Fibroblast of skin of back (primary cell): ENCODE data around the gene ADAMTSL1.

ENCODE experiments used
- DNase-seq: peaks from one replicate; pipeline ENCODE4 v3.0.0-alpha.2; 2013

Gene ADAMTSL1

DNA sequence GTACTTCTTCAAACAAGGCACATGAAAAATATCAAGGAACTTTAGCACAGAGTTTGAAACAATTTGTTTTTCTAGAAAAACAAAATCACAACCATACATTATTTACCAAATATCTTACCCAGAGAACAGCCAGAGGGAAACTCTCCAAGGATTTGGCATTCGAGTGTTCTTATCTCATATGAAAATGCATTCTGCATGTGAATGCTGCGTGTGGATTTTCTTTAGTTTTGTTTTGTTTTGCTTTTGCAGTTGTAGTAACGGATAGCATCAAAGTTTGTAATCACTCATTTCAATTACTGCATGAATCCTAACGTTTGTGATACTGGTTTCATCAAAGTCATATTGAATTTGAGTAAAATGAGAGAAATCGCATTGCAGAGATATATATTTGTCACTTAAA is 28.0 kb downstream of the ADAMTSL1 start:
- DNase-seq: no peak

GRCh38 chr9:18502546-18502945 is 28.6 kb downstream of the ADAMTSL1 start:
- no peak for DNase-seq

DNA sequence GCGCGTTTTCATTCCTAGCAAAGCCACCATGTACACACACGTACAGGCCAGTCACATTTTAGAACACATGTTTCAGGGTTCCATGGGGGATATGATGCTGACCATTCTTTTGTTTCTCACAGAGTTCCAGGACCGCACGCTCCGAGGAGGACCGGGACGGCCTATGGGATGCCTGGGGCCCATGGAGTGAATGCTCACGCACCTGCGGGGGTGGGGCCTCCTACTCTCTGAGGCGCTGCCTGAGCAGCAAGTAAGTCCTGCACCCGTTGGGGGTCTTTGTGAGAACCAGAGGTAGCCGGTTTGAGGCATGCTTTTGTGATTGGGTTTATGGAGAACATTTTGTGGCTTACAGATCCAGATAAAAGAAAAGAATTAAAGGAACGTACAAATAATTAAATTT is 30.8 kb downstream of the ADAMTSL1 start:
- DNase-seq: no peak

DNA sequence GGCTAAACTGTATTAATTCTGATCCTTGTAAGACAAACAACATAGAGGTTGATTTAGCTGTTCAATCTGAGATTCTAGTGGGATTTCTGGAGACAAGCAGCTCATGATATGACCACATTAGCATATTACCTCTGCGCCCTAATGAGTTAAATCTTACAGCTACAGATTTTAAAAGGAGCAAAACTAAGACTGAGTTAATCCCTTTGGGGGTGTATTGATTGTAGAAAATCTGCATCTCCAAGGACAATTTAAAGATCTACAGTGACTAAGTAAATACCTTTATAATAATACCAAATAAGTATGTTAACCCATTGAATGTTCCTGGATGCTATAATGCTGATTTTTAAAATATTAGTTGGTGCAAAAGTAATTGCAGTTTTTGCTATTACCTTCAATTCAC is 33.2 kb downstream of the ADAMTSL1 start:
- DNase-seq: no peak

DNA sequence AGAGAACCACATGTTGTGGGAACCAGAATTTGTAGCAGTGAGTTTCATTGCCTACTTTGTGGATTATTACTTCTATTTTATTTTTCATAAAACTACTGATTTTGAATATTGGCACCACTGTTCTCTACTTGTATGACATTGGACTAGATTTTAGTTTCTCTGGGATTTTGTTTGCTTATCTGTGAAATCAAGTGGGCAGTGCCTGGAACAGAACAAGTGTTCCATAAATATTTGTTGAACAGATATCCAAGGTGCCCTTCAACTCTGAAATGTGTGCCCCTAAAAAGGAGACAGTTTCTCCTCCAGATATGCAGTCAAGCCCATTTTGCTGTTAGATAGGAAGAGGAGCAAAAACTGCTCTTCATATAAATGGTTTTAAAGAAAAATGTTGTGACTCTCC is 42.6 kb downstream of the ADAMTSL1 start:
- DNase-seq: no peak

DNA sequence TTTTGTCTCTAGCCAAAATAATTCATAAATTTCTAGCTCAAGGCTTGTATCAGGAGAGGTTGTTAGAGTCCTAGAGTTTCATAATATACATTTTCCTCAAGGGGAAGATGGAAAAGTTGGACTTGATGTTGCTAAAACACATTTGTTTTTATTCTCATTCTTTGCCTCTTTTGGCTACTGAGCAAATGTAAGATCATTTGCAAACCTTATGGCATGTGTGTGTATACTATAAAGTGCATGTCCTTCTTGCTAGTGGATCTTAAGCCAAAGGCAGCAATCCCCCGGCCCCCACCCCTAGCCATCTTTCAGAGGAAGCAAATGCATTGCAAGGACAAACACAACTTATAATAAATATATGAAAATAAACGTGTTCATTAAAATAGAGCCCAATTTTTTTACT is 43.0 kb downstream of the ADAMTSL1 start:
- DNase-seq: no peak

GRCh38 chr9:18520416-18521047 is 46.6 kb downstream of the ADAMTSL1 start:
- DNase-seq: peak; percentile 21

DNA sequence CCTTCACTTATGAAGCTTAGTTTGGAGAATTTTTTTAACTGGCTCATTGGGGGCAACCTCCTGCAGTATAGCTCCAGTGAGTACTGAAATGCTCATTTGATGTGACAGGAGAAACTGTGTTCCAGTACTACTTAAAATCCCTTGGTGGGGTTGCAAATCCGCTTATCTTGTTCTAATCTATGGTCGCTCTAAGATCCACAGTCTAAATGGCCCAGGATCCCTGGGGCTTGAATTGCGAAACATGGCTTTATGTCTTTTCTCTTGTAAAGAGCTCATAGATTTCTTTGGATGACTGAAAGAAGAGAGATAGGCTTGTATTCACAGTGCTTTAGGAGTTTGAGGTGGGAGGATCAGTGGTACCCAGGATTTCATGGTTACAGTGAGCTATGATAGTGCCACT is 52.7 kb downstream of the ADAMTSL1 start:
- no peak for DNase-seq

DNA sequence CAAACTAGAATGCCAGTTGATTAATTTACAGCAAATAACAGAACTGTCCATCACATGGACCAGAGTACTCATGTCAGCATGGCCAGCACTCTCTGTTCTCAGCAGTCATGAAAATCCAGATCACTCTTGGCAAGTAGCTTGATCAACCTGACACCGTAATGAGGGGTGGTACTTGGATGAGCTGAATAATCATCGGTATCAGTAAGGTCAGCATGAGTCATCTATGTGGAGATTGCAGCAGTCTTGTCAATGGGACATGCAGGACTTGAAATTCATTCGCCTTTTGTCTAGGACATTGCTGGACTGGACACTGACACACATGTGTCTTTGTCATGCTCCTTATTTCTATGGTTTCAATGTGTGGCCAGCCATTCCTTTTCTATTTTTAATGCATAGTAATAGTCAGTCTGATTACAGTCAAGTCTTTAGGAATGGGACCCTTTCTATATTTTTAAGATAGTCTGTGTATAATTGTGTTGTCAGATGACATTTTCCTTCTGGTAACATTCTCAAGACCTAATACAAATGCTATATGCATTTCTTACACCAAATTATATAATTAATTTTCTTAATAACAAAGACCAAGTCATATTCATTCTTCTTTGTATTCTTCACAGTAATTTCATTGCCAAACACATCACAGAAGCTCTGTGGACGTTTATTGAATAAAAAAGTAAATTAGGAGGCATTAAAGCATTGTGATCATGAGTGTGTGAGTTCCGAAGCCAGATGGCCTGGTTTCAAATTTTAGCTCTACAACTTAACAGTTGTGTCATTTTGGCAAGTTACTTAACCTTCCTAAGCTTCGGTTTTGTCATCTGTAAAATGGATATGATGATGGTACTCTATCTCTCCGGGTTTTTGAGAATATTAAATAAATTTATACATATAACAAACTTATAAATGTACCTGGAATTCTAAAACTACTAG is 57.4 kb downstream of the ADAMTSL1 start:
- DNase-seq: peak; percentile 11

DNA sequence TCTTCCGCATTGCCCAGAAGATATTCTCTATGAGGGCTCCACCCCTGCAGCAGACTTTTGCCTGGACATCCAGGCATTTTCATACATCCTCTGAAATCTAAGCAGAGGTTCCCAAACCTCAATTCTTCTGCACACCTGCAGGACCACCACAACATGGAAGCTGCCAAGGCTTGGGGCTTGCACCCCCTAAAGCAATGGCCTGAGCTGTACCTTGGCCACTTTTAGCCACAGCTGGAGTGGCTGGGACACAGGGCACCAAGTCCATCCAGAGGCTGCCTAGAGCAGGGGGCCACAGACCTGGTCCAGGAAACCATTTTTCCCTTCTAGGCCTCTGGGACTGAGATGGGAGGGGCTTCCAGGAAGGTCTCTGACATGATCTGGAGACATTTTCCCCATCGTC is 60.7 kb downstream of the ADAMTSL1 start:
- no peak for DNase-seq

- no peak for DNase-seq
These were observed 62.6 kb downstream of the ADAMTSL1 start for GRCh38 chr9:18536554-18536953.

GRCh38 chr9:18539203-18539693 is 65.3 kb downstream of the ADAMTSL1 start:
- no peak for DNase-seq

- DNase-seq: peak; percentile 82
These were observed 69.0 kb downstream of the ADAMTSL1 start for GRCh38 chr9:18542837-18543405.

DNA sequence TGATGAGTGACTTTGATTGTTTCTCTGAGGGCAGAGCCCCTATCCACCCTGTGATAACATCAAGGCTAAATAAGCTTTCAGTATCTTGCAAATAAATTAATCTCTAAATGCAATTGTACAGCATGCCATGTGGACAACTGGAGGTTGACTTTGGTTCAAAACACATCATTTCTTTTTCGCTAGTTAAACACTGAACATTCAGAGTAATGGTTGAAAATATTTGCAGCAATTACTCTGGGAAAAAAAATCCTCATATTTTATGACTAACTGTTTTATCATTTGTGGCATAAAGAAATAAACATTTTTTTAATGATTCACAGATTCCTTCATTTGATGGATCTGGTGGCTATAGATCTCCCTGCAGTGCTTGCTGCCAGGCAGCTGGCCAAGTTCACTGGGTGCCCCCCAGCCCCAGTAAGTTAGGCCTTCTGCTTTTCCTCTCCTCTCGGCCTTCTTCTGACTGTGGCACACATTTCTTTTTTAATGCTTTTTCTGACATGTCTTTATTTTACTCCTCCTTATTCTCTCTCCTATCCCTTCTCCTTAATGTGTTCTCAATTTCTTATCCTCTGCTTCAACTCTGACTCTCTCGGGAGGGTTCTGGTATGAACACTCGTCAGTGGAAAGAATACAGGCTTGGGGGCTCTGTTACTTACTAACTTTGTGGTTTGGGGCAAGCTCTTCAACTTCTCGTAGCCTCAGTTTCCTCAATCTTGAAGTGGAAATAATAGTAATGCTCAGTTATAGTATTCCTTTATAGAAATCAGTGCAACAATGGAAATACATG is 69.6 kb downstream of the ADAMTSL1 start:
- DNase-seq: peak; percentile 96

DNA sequence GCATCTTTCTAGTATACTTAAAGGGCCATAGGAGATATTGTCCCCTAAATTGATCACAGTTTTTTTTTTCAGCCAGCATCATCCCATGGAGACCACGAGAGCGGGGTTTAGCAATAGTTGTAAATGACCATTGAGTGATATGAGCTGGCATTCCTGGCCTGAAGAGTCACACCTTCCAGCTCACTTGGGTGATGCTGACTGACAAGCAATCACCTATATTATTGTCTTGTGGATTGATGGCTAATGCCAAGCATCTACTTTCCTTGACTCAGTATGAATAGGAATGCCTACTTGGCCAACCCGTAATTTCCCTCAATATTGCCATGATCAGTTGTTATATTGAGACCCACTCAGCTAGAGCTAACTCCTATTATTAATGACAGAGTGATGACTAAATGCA is 70.5 kb downstream of the ADAMTSL1 start:
- DNase-seq: peak; percentile 39

DNA sequence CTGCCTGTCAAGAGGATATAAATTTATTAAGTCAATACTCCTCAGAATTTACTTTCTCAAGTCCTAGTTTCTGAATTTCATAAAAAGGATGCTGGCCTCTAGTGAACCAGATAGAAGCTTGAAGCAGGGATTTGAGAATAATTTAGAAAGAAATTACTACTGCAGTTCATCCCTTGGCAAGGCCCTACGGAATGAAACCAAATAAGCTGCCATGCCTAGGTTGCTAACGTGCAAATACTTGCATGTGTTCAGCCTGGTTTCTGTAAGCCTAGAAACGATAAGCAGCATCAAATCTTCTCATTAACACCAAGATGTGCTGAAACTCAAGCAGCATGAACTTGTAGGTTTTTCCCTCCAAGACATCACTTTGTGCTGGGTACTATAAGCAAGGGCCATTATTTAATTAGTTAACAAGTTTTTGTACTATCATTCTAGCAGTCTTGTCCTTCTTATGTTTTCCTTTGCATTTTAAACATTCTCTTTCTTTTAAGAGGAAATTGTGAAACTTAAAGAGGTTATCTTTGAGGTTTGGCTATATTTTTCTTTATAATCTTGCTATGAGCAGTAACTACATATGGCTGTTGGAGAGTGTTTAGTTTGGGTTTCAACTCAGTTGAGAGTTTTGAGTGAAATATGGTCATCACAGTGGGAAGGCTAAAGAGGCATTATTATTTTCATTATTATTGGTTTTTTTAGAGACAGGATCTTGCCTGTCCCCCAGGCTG is 71.8 kb downstream of the ADAMTSL1 start:
- peak; percentile 60 for DNase-seq

DNA sequence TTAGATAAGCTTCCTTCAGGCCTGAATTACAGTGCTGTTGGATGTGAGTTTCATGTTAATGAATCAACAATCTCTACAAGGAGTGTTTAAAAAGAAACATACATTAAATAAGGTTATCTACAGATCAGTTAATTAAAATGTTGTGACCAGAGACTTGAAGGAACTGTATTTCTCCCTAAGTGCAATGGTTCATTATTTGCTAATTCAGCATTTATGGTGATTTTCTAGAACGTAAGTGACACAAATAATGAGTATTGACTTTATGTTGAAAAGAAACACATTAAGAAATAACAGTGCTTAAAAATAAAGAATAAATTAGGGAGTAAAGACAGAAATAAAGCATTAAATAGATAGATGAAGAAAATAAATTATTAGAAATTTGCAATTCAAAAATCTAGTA is 74.5 kb downstream of the ADAMTSL1 start:
- DNase-seq: no peak

DNA sequence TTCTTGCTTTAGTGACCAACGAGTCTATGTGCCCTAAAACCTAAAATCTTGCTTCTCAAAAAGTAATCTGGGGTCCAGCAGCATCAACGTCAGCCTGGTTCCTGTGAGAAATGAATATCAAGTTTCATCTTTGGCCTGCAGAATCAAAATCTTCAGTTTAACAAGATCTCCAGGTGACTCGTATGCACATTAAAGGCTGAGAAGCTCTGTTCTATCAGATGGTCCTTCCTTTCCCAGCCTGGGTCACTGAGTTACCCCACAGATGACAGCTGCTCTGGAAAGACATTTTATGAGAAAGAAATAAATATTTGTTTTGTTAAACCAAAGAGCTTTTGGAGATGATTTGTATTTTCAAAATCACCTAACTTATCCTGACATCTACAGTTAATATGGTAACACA is 75.8 kb downstream of the ADAMTSL1 start:
- DNase-seq: no peak

DNA sequence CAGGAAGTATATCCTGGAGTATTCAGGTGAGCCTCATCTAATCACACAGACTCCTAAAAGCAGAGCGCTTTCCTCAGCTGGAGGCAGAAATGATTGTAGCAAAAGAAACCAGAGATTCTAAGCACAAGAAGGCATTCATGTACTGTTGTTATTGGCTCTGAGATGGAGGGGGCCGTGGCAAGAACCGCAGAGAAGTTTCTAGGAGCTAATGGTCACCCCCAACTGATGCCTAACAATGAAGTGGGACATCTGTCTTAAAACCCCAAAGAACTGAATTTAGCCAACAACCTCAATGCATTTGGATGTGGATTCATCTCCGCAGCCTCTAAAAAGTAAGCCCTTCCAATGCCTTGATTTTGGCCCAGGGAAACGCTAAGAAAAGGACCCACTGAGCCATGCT is 76.3 kb downstream of the ADAMTSL1 start:
- no peak for DNase-seq

DNA sequence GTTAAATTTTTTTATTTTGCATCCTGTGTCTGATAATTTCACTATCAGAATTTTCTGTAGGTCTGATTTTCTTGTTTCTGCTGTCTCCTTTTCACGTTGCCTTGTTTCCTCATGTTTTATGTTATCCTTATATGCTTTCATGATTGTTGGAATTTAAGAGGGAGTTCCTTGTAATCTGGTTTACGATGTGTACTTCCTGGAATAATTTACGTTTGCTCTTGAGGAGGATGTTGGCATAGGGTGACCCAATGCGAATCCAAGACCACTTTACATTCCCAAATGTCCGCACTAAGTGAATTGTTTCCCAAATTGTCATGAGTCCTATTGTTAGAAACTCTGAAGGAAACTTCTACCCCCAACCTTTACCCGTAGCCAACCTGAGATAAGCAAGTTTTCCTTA is 80.3 kb downstream of the ADAMTSL1 start:
- DNase-seq: no peak

DNA sequence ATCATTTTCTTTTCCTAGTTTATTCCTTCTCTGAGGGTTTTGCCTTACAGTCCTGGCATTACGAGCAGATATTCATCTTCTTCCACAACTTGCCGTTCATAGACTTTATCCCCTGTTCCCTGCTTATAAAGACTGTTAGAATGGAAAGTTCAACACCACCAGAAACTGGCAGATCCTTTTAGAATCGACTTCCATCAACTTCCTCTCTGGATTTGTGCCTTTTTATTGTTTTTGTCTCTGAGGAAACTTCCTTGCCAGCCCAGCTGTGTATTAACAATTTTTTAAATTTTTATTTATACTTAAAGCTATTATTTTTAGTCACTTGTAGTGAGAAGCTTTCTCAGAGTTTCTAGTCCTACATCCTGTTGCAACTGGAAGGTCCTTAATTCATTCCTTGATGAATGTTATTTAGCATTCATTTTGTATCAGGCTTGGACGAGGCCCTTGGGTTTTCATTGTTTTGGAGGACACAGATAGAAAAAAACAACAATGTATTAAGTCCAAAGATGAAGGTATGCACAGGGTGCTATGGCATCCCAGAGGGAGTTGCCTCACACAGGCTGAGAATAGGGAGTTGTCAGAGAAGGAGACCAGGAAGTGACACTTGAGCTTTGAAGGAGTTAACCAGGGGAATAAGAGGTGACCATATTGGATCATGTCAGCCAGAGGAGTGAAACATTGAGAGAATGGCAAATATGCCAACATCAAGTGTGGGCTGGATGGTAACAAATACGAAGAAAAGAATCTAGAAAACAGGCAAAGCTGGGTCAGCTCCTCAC is 81.3 kb downstream of the ADAMTSL1 start:
- no peak for DNase-seq
